Measurements from ENCODE around the gene RPS19. TPM values are rescaled to one million over a fixed set of nuclear protein-coding genes. Genes with fewer than 3 reads are reported as not detected.

RPS19 gene
- total RNA-seq, 1 experiment from 2014 or later, result 1,830 TPM

DNA sequence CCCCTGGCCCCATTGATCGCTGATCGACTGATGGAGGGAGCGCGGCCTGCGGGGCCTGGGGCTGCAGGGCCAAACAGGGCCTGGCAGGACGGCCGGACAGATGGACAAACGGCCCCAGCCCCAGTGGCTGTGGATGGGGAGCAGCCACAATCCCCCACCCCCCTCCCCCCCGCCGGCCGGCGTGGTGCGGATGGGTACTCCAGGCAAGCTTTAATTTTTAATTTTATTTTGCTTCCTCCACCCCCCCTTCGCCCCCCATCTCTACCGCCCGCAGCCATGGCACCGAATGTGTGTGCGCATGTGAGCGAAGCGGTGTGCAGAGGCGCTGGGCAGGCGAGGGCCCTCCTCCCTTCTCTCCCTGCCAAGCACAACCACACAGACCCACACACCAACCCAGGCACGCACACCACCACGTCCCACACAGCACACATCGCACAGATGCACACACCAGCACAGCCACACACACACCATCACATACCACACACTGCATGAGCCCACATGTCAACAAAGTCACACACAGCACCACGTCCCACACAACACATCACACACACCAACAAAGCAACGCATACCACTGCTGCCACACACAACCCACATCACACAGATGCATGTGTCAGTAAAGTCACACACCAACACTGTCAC, 55.8 kb downstream of the RPS19 start:
- no peak for TF ChIP-seq EZH2 (IDR thresholded peaks at IDR 0.05; ENCODE audit: low read length, unreplicated experiment)
- no peak for TF ChIP-seq EZH2phosphoT487 (IDR thresholded peaks at IDR 0.05; ENCODE audit: borderline replicate concordance, low read length)
- TF ChIP-seq, protein P1, sequence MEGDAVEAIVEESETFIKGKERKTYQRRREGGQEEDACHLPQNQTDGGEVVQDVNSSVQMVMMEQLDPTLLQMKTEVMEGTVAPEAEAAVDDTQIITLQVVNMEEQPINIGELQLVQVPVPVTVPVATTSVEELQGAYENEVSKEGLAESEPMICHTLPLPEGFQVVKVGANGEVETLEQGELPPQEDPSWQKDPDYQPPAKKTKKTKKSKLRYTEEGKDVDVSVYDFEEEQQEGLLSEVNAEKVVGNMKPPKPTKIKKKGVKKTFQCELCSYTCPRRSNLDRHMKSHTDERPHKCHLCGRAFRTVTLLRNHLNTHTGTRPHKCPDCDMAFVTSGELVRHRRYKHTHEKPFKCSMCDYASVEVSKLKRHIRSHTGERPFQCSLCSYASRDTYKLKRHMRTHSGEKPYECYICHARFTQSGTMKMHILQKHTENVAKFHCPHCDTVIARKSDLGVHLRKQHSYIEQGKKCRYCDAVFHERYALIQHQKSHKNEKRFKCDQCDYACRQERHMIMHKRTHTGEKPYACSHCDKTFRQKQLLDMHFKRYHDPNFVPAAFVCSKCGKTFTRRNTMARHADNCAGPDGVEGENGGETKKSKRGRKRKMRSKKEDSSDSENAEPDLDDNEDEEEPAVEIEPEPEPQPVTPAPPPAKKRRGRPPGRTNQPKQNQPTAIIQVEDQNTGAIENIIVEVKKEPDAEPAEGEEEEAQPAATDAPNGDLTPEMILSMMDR (conservative IDR thresholded peaks at IDR 0.05; ENCODE audit: low read depth, low read length), result no peak
- Histone ChIP-seq H3F3A (ENCODE audit: low read length, unreplicated experiment) (no peaks in the 10 kb centered on the region), H3K4me3 (ENCODE audit: low read length) (no peak overlapping the region), H3K4me1 (ENCODE audit: insufficient read depth, low read length) (no peaks in the 10 kb centered on the region), H3K27me3 (ENCODE audit: low read length) (peaks cover 28% of the 10 kb centered on the region), H3K4me2 (ENCODE audit: low read length) (no peak overlapping the region), H2AFZ (ENCODE audit: low read length) (no peak overlapping the region), H3K9ac (ENCODE audit: low read length) (no peak overlapping the region), H3K9me2 (replicated peaks; ENCODE audit: low read length) (no peaks in the 10 kb centered on the region), H3K36me3 (ENCODE audit: low read depth, low read length) (no peaks in the 10 kb centered on the region), H4K20me1 (ENCODE audit: low read length) (no peaks in the 10 kb centered on the region), H3K27ac (ENCODE audit: low read length) (no peak overlapping the region), H3K79me2 (ENCODE audit: low read length) (no peaks in the 10 kb centered on the region), H3K9me3 (ENCODE audit: low read length) (no peaks in the 10 kb centered on the region)
- CTCF ChIA-PET, result no interaction called here
- DNase-seq (no peak), ATAC-seq (no peak)
- BruUV-seq (replicated peaks), result no TSS peak
- intact Hi-C loops (cut with micrococcal nuclease), result no loop called here
- POLR2A ChIA-PET (ENCODE audit: unreplicated experiment), result no interaction called here

DNA sequence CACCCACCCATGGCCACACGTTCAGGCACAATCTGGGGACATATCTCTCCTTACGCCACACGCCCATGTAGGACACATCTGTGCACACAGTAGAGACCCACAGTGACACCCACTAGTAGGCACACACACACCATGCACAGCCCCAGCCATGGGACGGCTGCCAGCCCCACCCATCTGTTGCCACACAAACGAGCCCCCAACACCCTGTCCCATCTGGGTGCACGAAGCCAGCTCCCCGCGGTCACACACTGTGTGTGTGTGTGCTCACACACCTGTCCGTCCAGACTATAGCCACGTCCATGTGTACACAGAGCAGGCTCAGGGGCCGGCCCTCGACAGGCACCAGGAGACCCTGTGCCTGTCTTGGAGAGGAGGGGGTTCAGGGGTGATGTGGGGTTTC, 57.6 kb downstream of the RPS19 start:
- Histone ChIP-seq H3F3A (ENCODE audit: low read length, unreplicated experiment) (no peaks in the 10 kb centered on the region), H3K36me3 (ENCODE audit: low read depth, low read length) (no peaks in the 10 kb centered on the region), H3K4me2 (ENCODE audit: low read length) (no peak overlapping the region), H3K9me2 (replicated peaks; ENCODE audit: low read length) (no peaks in the 10 kb centered on the region), H2AFZ (ENCODE audit: low read length) (no peak overlapping the region), H3K27me3 (ENCODE audit: low read length) (peaks cover 24% of the 10 kb centered on the region), H3K9me3 (ENCODE audit: low read length) (no peaks in the 10 kb centered on the region), H3K27ac (ENCODE audit: low read length) (no peak overlapping the region), H3K4me3 (ENCODE audit: low read length) (no peak overlapping the region), H4K20me1 (ENCODE audit: low read length) (no peaks in the 10 kb centered on the region), H3K9ac (ENCODE audit: low read length) (no peak overlapping the region), H3K4me1 (ENCODE audit: insufficient read depth, low read length) (no peaks in the 10 kb centered on the region), H3K79me2 (ENCODE audit: low read length) (no peaks in the 10 kb centered on the region)
- ATAC-seq (no peak), DNase-seq (no peak)
- TF ChIP-seq, protein P1 (conservative IDR thresholded peaks at IDR 0.05; ENCODE audit: low read depth, low read length), result no peak
- TF ChIP-seq EZH2phosphoT487 (IDR thresholded peaks at IDR 0.05; ENCODE audit: borderline replicate concordance, low read length) (no peak), EZH2 (IDR thresholded peaks at IDR 0.05; ENCODE audit: low read length, unreplicated experiment) (no peak)
- intact Hi-C loops (cut with micrococcal nuclease), result no loop called here
- ChIA-PET CTCF (no interaction called here), POLR2A (ENCODE audit: unreplicated experiment) (no interaction called here)
- no TSS peak for BruUV-seq (replicated peaks)

DNA sequence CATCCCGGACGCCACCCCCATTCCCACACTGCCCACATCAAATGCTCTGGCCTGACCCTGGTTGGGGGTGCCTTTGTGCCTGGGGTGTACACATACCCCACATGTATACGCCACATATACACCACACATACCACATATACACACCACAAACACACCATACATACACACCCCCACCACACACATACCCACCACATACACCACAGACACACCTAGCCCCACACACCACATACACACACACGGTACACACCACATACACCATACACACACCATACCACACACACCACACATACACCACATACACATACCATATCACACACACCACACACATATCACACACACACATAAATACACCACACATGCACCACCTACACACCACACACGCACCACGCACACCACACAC, 58.0 kb downstream of the RPS19 start:
- H3K36me3 ChIP-seq (ENCODE audit: low read depth, low read length), result no peaks in the 10 kb centered on the region
- ChIA-PET POLR2A (ENCODE audit: unreplicated experiment) (no interaction called here), CTCF (no interaction called here)
- no TSS peak for BruUV-seq (replicated peaks)
- H2AFZ ChIP-seq (ENCODE audit: low read length), result no peak overlapping the region
- H3K4me3 ChIP-seq (ENCODE audit: low read length), result no peak overlapping the region
- peaks cover 24% of the 10 kb centered on the region for H3K27me3 ChIP-seq (ENCODE audit: low read length)
- no peaks in the 10 kb centered on the region for H3K79me2 ChIP-seq (ENCODE audit: low read length)
- ATAC-seq (no peak), DNase-seq (no peak)
- no peak overlapping the region for H3K27ac ChIP-seq (ENCODE audit: low read length)
- intact Hi-C loops (cut with micrococcal nuclease), result no loop called here
- no peaks in the 10 kb centered on the region for H3K4me1 ChIP-seq (ENCODE audit: insufficient read depth, low read length)
- no peaks in the 10 kb centered on the region for H3K9me2 ChIP-seq (replicated peaks; ENCODE audit: low read length)
- TF ChIP-seq, protein P1 (conservative IDR thresholded peaks at IDR 0.05; ENCODE audit: low read depth, low read length), result no peak
- TF ChIP-seq EZH2phosphoT487 (IDR thresholded peaks at IDR 0.05; ENCODE audit: borderline replicate concordance, low read length) (no peak), EZH2 (IDR thresholded peaks at IDR 0.05; ENCODE audit: low read length, unreplicated experiment) (no peak)
- no peaks in the 10 kb centered on the region for H3F3A ChIP-seq (ENCODE audit: low read length, unreplicated experiment)
- H3K9me3 ChIP-seq (ENCODE audit: low read length), result no peaks in the 10 kb centered on the region
- H3K4me2 ChIP-seq (ENCODE audit: low read length), result no peak overlapping the region
- H3K9ac ChIP-seq (ENCODE audit: low read length), result no peak overlapping the region
- no peaks in the 10 kb centered on the region for H4K20me1 ChIP-seq (ENCODE audit: low read length)

Measured in PC-3 (cell line).